Measurements from ENCODE around the gene FN3K. TPM values are rescaled to one million over a fixed set of nuclear protein-coding genes. Genes with fewer than 3 reads are reported as not detected.

FN3K gene
- total and polyA plus RNA-seq, 2 of the 8 experiments (the other 6 are each of a cell fraction or from before 2014, with no cell fraction given), result 0.88 to 14.2 TPM

DNA sequence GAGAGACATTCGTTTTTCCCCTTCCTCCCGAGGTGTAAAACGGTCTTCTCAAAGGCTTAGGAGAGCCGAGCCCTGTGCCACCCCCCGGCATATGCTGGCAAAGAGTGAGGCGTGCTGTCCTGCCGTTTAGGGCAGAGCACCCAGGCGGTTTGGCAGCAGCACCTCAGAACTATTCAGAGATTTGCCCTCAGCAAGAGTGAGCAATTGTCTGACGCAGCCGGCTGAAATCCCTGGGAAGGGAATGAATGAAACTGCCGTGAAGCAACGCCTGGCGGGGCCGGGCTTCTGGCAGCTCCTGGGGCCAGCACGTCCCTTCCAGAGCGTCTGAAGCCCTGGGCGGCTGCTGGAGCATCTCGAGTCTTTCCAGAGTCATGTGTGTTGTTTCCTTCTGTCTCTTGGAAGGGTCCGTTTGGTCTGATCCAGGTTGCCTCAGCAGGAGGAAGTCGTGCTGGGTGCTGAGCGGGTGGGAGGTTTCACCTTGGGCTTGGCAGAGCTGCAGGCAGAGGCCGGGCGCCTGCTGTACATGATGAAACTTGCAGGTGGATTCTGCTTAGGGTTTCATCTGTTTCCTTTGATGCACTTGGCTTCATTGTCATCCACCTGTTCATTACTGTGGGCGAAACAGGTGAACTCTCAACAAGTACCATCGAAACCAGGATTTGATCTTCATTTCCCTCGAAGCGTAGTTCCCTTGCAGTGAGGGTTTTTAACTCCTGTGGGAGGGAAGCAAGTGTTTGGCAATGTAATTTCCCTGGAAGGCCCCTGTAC is 51.9 kb downstream of the FN3K start (continued):
- TF ChIP-seq, protein P1, sequence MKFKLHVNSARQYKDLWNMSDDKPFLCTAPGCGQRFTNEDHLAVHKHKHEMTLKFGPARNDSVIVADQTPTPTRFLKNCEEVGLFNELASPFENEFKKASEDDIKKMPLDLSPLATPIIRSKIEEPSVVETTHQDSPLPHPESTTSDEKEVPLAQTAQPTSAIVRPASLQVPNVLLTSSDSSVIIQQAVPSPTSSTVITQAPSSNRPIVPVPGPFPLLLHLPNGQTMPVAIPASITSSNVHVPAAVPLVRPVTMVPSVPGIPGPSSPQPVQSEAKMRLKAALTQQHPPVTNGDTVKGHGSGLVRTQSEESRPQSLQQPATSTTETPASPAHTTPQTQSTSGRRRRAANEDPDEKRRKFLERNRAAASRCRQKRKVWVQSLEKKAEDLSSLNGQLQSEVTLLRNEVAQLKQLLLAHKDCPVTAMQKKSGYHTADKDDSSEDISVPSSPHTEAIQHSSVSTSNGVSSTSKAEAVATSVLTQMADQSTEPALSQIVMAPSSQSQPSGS (IDR thresholded peaks at IDR 0.05; ENCODE audit: low read length), result no peak
- no peak for TF ChIP-seq BACH1 (IDR thresholded peaks at IDR 0.05; ENCODE audit: low read length)

Measured in H1 (cell line).